NCI-H1436 (cell line): ENCODE data around the gene C20orf173.
"Not testable (repeated sequence)": the region's sequence is repeated elsewhere in the genome, so short reads cannot be mapped to it uniquely, and the experiment has no call there.

Experiments
- DNase-seq: peaks from one replicate; lab custom pipeline; 2025; lab: John Stamatoyannopoulos, UW

Gene C20orf173

DNA sequence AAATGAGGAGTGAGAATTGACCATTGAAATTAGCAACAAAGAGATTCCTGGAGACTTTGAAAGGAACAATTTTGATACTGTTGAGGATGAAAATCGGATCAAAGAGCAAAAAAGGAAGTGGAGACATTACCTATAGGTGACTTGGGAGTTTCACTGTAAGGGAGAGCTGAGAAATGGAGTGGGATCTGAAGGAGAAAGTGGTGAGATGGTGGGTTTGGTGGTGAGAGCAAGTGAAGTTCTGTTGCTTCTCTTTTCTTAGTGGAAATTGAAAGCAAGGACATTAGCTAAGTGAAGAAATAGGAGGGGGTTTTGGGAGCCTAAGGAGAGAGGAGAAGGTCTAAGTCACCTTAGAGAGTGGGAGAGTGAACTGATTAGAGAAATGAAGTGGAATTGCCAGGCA is 16.7 kb upstream of the C20orf173 start:
- DNase-seq, result no peak

DNA sequence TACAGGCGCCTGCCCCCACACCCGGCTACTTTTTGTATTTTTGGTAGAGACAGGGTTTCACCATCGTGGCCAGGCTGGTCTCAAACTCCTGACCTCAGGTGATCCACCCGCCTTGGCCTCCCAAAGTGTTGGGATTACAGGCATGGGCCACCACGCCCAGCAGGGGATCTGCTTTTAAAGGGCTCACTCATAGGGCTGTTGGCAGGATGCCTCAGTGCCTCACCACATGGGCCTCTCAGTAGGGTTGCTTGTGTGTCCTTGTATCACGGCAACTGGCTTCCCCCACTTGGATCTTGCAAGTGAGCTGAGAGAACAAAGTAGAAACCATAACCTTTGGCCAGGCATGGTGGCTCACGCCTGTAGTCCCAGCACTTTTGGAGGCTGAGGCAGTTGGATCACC is 15.5 kb upstream of the C20orf173 start:
- DNase-seq, result not testable (repeated sequence)

DNA sequence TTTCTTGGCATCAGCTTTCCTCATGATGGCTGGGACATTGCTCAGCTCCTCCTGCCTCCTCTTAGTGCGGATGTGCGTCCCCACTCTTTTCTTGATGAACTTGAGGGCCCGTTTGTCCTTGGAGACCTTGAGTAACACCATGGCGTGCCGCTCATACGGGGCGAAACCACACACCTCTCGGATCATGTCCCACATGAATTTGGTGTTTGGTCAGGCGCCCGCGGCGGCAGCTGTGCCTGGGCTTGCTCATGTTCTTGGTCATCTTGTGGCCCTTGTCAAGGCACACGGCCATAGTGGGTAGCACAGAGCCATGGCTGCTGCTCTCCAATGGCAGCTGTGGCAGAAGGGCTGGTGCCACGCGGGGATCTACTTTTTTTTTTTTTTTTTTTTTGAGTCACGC is 15.0 kb upstream of the C20orf173 start:
- no peak for DNase-seq

- DNase-seq, result no peak
These were observed 13.5 kb upstream of the C20orf173 start for GRCh38 chr20:35542990-35543389.

- peak; percentile 95 for DNase-seq
These were observed 12.6 kb upstream of the C20orf173 start, which contains the start of gene ERGIC3 for GRCh38 chr20:35541783-35542662. Gene ERGIC3 (plus strand): TSS chr20:35542078. CDS start chr20:35542098, 20 bp downstream.

DNA sequence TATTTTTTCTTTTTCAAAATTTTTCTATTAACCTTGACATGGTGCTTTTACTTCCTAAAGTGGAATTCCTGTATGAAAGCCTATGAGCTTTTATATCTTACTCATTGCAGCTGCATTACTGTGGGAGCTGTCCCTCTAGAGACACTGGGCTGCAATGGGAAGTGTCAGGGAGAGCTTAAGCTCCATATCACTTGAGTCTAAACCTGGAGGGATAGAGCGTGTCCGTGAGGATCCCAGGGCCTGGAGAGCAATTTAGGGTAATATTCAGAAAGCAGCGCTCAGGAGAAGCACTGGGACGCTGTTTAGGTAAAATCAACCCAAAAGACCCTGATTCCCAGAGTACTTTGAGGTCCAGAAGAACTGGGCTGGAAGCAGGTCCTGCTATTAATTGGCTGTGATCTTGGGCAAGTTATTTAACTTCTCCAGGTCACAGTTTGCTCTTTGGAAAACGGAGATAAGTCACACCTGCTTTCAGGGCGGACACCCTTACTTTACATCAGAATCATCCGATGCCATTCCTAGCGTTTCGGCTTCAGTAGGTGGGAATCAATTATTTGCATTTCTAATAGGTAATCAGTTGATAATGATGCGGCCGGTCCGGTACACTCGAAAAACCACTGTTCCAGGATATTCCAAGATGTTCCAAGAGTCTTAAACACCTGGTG is 11.8 kb upstream of the C20orf173 start:
- no peak for DNase-seq

DNA sequence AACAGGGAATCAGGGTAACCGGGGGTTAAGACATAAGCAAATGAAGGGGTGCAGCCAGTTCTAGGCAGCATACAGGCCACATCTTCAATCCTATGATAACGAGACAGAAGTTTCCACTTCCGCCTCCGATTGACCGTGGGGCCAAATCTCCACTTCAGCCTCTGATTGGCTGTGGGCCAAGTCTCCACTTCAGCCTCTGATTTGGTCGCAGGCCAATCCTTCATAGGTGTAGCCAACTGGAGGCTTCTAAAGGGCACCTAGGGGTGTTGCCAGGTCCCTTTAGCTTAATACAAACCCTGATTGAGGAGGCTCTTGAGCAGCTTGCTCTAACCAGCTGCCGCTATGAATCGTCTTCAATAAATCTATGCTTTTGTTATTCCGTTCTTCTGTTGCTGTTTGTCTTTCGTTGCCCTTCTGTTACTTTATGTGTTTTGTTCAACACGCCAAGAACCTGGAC is 10.3 kb upstream of the C20orf173 start:
- DNase-seq, result peak; percentile 94

- no peak for DNase-seq
These were observed 2.2 kb downstream of the C20orf173 start for GRCh38 chr20:35527122-35527769.

- no peak for DNase-seq
These were observed 3.8 kb downstream of the C20orf173 start for GRCh38 chr20:35525639-35526038.

- DNase-seq, result no peak
These were observed 6.1 kb downstream of the C20orf173 start for GRCh38 chr20:35523298-35523888.

- DNase-seq, result no peak
These were observed 10.5 kb downstream of the C20orf173 start for GRCh38 chr20:35518955-35519354.

- not testable (repeated sequence) for DNase-seq
These were observed 11.7 kb downstream of the C20orf173 start for GRCh38 chr20:35517767-35518166.

- no peak for DNase-seq
These were observed 12.3 kb downstream of the C20orf173 start for GRCh38 chr20:35517125-35517524.

GRCh38 chr20:35515949-35516645 is 13.4 kb downstream of the C20orf173 start:
- no peak for DNase-seq

GRCh38 chr20:35515341-35515740 is 14.1 kb downstream of the C20orf173 start:
- DNase-seq, result no peak

DNA sequence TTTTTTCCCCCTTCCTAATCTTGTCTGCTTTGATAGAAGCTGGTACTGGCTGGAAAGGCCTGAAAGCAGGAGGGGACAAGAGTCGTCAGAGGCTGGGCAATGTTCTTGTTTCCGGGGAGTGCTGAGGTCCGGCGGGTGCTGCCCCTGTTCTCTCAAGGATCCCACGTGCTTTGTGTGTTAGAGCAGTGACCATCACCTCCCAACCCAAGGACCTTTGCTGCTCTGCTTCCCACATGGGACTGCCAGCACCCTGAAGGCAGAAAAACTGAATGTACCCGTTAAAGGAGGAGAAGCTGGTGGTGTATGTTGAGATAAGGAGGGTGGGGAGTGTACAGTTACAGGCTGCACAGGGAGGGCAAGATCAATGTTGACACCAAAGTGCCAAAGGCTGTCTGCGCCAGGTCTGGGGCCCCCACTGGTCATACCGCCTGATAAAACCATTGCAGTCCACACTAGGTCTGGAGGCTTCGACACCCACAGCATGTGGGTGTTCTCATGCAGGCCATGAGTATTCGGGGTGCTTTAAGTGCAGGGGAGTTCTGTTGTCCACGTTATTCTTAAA is 15.0 kb downstream of the C20orf173 start:
- DNase-seq, result no peak

DNA sequence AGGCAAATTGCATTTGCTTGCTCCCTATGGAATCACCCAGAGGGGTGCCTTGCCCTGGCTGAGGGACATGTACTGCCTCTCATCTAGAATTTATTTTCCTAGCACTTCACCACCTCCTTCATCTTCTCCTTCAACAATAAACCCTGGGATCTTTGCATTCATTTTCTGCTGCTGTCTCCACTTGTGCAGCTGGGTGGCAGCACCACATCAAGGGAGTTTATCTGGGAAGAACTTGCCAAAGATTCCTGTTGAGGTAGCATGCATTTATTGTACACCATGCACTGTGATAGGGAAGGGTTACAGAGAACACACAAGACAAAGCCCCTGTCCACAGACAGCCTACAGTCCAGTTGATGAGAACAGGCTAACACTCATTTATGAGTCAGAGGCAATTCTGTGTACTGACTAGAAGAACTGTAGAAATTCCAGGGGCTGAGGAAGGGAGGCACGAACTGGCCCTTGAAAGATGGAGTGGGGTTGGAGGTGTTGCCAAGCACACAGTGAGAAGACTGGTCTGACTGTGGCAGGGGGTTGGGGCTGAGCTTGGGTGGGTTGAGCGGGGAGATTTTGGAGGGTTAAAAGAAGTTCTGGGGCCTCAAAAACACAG is 17.5 kb downstream of the C20orf173 start:
- no peak for DNase-seq

DNA sequence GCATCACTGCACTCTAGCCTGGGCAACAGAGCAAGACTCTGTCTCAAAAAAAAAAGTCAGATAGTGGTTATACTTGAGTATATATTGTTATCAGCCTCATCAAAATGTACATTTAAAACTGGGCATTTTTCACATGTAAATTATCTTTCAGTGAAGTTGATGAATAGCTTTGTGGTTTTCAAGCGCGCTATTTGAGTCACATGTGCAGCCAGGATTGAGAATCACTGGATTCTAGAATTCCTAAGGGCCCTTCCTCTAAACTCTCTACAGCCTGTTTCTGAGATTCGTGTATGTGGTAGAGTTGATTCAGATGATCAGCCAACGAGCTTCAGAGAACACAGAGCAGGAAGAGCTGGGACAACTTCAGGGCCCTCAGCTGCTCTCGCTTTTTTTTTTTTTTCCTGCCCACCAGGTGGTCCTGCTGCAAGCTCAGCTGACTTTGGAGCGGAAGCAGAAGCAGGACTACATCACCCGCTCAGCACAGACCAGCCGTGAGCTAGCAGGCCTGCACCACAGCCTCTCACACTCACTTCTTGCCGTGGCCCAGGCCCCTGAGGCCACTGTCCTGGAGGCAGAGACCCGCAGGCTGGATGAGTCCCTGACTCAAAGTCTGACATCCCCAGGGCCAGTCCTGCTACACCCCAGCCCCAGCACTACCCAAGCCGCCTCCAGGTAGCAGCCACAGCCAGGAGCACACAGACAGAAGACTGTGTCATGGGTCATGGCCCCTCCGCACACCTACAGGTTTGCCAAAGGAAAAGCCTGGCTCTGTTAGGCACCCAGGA is 18.3 kb downstream of the C20orf173 start:
- no peak for DNase-seq

DNA sequence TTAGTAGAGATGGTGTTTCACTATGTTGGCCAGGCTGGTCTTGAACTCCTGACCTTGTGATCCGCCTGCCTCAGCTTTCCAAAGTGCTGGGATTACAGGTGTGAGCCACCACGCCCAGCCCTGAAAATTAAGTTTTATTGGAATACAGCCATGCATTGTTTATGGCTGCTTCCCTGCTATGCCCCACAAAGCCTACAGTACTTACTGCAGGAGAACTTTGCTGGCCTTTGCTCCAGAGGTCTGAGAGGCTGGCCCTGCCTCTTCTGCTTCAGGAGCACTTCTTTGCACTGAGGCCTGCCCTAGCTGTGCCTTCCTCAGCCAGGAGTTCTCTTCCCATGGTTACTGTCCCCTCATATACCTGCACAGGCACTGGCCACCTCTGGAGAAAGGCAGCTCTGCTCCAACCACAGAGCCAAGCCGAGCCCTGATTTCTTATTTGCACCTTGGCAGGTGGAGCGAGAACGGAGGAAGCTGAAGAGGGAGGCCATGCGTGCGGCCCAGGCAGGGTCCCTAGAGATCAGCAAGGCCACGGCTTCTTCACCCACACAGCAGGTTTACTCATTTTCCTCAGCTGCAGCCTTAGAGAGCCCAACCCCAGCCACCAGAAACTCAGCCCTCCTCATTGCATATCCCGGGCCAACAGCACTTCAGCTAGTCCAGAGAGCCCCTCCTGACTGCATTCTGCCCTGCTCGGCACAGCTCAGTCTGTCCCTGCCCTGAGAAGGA is 20.8 kb downstream of the C20orf173 start:
- no peak for DNase-seq
